WTC11 (cell line): ENCODE measurements around the gene ZNF561. TPM values are rescaled to one million over a fixed set of nuclear protein-coding genes. Genes with fewer than 3 reads are reported as not detected.

Experiments
- ATAC-seq: fragments of 200-7000 bp; cut with Tn5 transposase; 2 replicates; pipeline ENCODE4 v1.10.0; 2021; ENCODE audit warnings: mild to moderate bottlenecking, moderate library complexity
- CTCF ChIA-PET: fragments of 300-600 bp; sonication (Branson Sonifier 250); formaldehyde crosslinking; loops from one replicate; lab custom pipeline; 2021; ENCODE audit warnings: antibody characterized with exemption; lab: Charles Lee
- POLR2A ChIA-PET: fragments of 350-600 bp; sonication (Branson Sonifier 250); formaldehyde crosslinking; loops from one replicate; lab custom pipeline; 2021; ENCODE audit warnings: antibody characterized with exemption; lab: Charles Lee
- DNase-seq: peaks from one replicate; pipeline ENCODE4 v3.0.0; 2021; ENCODE audit warnings: low spot score
- H3K27ac Mint-ChIP-seq: 2 replicates; pipeline ENCODE4 v1.8.0; 2021; ENCODE audit warnings: mixed read lengths
- H3K27me3 Mint-ChIP-seq: 2 replicates; pipeline ENCODE4 v1.8.0; 2021; ENCODE audit warnings: low read depth, mild to moderate bottlenecking, moderate library complexity, mixed read lengths
- H3K36me3 Mint-ChIP-seq: 2 replicates; pipeline ENCODE4 v1.8.0; 2021; ENCODE audit warnings: mixed read lengths
- H3K4me1 Mint-ChIP-seq: 2 replicates; pipeline ENCODE4 v1.8.0; 2022; ENCODE audit warnings: mixed read lengths
- H3K4me3 Mint-ChIP-seq: 2 replicates; pipeline ENCODE4 v1.8.0; 2021; ENCODE audit warnings: mild to moderate bottlenecking, moderate library complexity, mixed read lengths
- H3K9me3 Mint-ChIP-seq: 2 replicates; pipeline ENCODE4 v1.8.0; 2021; ENCODE audit warnings: mixed read lengths
- ATF2 ChIP-seq: sonication (generic); formaldehyde crosslinking; IDR thresholded peaks from 2 replicates; pipeline ENCODE4 v1.8.1; 2022; ENCODE audit warnings: low read depth, missing genetic modification reagents, borderline replicate concordance
- CREB1 ChIP-seq: sonication (generic); formaldehyde crosslinking; IDR thresholded peaks from 2 replicates; pipeline ENCODE4 v1.8.0; 2023; ENCODE audit warnings: mild to moderate bottlenecking, missing genetic modification reagents
- CTCF ChIP-seq: fragments of 200-600 bp; IDR thresholded peaks from 2 replicates; pipeline ENCODE4 v1.8.0; 2022; ENCODE audit warnings: antibody characterized with exemption
- ESRRA ChIP-seq: sonication (generic); formaldehyde crosslinking; IDR thresholded peaks from 2 replicates; pipeline ENCODE4 v1.8.1; 2022; ENCODE audit warnings: mild to moderate bottlenecking, missing genetic modification reagents, borderline replicate concordance
- FOXJ3 ChIP-seq: sonication (generic); formaldehyde crosslinking; IDR thresholded peaks from 2 replicates; pipeline ENCODE4 v1.9.0; 2021; ENCODE audit warnings: missing genetic modification reagents, mild to moderate bottlenecking, borderline replicate concordance
- FOXP1 ChIP-seq: sonication (generic); formaldehyde crosslinking; IDR thresholded peaks from 2 replicates; pipeline ENCODE4 v1.8.0; 2022; ENCODE audit warnings: missing genetic modification reagents, mild to moderate bottlenecking, moderate library complexity, borderline replicate concordance
- GABPB1 ChIP-seq: sonication (generic); formaldehyde crosslinking; IDR thresholded peaks from 2 replicates; pipeline ENCODE4 v1.8.1; 2023; ENCODE audit warnings: mild to moderate bottlenecking, missing genetic modification reagents
- GTF2I ChIP-seq: fragments of 250-450 bp; sonication (Bioruptor Pico); conservative IDR thresholded peaks from 2 replicates; pipeline ENCODE4 v1.4.0; 2021; ENCODE audit warnings: mild to moderate bottlenecking
- NFATC4 ChIP-seq: fragments of 250-450 bp; sonication (Bioruptor Pico); IDR thresholded peaks from 2 replicates; pipeline ENCODE4 v1.9.0; 2021; ENCODE audit warnings: mild to moderate bottlenecking
- NFE2L1 ChIP-seq: sonication (generic); formaldehyde crosslinking; IDR thresholded peaks from 2 replicates; pipeline ENCODE4 v1.8.1; 2023; ENCODE audit warnings: missing genetic modification reagents
- SOX15 ChIP-seq: fragments of 250-450 bp; sonication (Bioruptor Pico); IDR thresholded peaks from 2 replicates; pipeline ENCODE4 v1.9.0; 2021; ENCODE audit warnings: mild to moderate bottlenecking
- SP1 ChIP-seq: sonication (generic); formaldehyde crosslinking; conservative IDR thresholded peaks from 2 replicates; pipeline ENCODE4 v1.8.1; 2022; ENCODE audit warnings: missing genetic modification reagents
- TEAD1 ChIP-seq: sonication (generic); formaldehyde crosslinking; IDR thresholded peaks from 2 replicates; pipeline ENCODE4 v1.8.0; 2022; ENCODE audit warnings: mild to moderate bottlenecking, missing genetic modification reagents
- TEAD4 ChIP-seq: sonication (generic); formaldehyde crosslinking; IDR thresholded peaks from 2 replicates; pipeline ENCODE4 v1.8.0; 2022; ENCODE audit warnings: mild to moderate bottlenecking, missing genetic modification reagents
- USF2 ChIP-seq: sonication (generic); formaldehyde crosslinking; IDR thresholded peaks from 2 replicates; pipeline ENCODE4 v1.8.1; 2023; ENCODE audit warnings: mild to moderate bottlenecking, missing genetic modification reagents, moderate library complexity
- ZBTB21 ChIP-seq: sonication (generic); formaldehyde crosslinking; IDR thresholded peaks from 2 replicates; pipeline ENCODE4 v1.8.1; 2023; ENCODE audit warnings: mild to moderate bottlenecking, missing genetic modification reagents, borderline replicate concordance
- ZNF121 ChIP-seq: sonication (generic); formaldehyde crosslinking; IDR thresholded peaks from 2 replicates; pipeline ENCODE4 v1.8.0; 2023; ENCODE audit warnings: missing genetic modification reagents
- ZNF317 ChIP-seq: sonication (generic); formaldehyde crosslinking; IDR thresholded peaks from 2 replicates; pipeline ENCODE4 v1.8.1; 2023; ENCODE audit warnings: low read depth, mild to moderate bottlenecking, moderate library complexity, missing genetic modification reagents, borderline replicate concordance
- total RNA-seq: library from RNA; stranded (reverse); gene quantifications from 3 replicates; pipeline ENCODE4 v1.2.3, GENCODE V29; 2021
- TF ChIP-seq, protein P1 (sequence below): fragments of 250-450 bp; sonication (Bioruptor Pico); IDR thresholded peaks from 2 replicates; pipeline ENCODE4 v2.1.2; 2022; ENCODE audit warnings: mild to moderate bottlenecking, moderate library complexity
- TF ChIP-seq, protein P2 (sequence below): sonication (generic); formaldehyde crosslinking; IDR thresholded peaks from 2 replicates; pipeline ENCODE4 v1.8.0; 2022; ENCODE audit warnings: mild to moderate bottlenecking, missing genetic modification reagents
- TF ChIP-seq, protein P3 (sequence below): sonication (generic); formaldehyde crosslinking; conservative IDR thresholded peaks from 2 replicates; pipeline ENCODE4 v1.8.1; 2023; ENCODE audit warnings: mild to moderate bottlenecking, low read depth, missing genetic modification reagents, moderate library complexity

ZNF561 gene
- total RNA-seq, 1 experiment from 2014 or later: 67.9 TPM

DNA sequence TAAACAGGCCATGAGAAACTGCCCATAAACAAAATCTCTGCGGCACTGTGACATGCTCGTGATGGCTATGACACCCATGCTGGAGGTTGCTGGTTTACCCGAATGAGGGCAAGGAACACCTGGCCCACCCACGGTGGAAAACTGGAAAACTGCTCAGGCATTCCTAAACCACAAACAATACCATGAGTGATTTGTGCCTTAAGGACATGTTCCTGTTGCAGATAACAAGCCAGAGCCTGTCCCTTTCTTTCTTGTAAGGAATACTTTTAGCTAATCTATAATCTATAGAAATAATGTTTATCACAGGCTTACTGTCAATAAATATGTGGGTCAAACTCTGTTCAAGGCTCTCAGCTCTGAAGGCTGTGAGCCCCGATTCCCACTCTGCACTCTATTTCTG is 12.1 kb downstream of the ZNF561 start (continued):
- TF ChIP-seq ZBTB21 (CRISPR knock-in tag): no peak
- no peak for TF ChIP-seq USF2 (CRISPR knock-in tag)
- no peak for TF ChIP-seq TEAD1

GRCh38 chr19:9597027-9597426 is 24.0 kb downstream of the ZNF561 start:
- ATAC-seq (no peak), DNase-seq (no peak)
- ChIA-PET CTCF (no interaction called here), POLR2A (no interaction called here)
- Mint-ChIP-seq H3K27me3 (peaks cover 36% of the 10 kb centered on the region), H3K27ac (no peak overlapping the region), H3K36me3 (peaks cover 12% of the 10 kb centered on the region), H3K4me1 (no peaks in the 10 kb centered on the region), H3K4me3 (no peak overlapping the region), H3K9me3 (peaks cover 33% of the 10 kb centered on the region)
- no peak for TF ChIP-seq ZNF121 (CRISPR knock-in tag)
- TF ChIP-seq SOX15: no peak
- no peak for TF ChIP-seq FOXP1 (CRISPR knock-in tag)
- no peak for TF ChIP-seq NFATC4
- no peak for TF ChIP-seq GABPB1 (CRISPR knock-in tag)
- no peak for TF ChIP-seq TEAD4 (CRISPR knock-in tag)
- TF ChIP-seq CREB1 (CRISPR knock-in tag): no peak
- TF ChIP-seq NFE2L1 (CRISPR knock-in tag): no peak
- TF ChIP-seq FOXJ3 (CRISPR knock-in tag): no peak
- no peak for TF ChIP-seq CTCF
- TF ChIP-seq ESRRA (CRISPR knock-in tag): no peak
- TF ChIP-seq, protein P1, sequence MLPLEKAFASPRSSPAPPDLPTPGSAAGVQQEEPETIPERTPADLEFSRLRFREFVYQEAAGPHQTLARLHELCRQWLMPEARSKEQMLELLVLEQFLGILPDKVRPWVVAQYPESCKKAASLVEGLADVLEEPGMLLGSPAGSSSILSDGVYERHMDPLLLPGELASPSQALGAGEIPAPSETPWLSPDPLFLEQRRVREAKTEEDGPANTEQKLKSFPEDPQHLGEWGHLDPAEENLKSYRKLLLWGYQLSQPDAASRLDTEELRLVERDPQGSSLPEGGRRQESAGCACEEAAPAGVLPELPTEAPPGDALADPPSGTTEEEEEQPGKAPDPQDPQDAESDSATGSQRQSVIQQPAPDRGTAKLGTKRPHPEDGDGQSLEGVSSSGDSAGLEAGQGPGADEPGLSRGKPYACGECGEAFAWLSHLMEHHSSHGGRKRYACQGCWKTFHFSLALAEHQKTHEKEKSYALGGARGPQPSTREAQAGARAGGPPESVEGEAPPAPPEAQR (CRISPR knock-in tag): no peak
- TF ChIP-seq, protein P2, sequence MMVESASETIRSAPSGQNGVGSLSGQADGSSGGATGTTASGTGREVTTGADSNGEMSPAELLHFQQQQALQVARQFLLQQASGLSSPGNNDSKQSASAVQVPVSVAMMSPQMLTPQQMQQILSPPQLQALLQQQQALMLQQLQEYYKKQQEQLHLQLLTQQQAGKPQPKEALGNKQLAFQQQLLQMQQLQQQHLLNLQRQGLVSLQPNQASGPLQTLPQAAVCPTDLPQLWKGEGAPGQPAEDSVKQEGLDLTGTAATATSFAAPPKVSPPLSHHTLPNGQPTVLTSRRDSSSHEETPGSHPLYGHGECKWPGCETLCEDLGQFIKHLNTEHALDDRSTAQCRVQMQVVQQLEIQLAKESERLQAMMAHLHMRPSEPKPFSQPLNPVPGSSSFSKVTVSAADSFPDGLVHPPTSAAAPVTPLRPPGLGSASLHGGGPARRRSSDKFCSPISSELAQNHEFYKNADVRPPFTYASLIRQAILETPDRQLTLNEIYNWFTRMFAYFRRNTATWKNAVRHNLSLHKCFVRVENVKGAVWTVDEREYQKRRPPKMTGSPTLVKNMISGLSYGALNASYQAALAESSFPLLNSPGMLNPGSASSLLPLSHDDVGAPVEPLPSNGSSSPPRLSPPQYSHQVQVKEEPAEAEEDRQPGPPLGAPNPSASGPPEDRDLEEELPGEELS (CRISPR knock-in tag): no peak
- TF ChIP-seq, protein P3, sequence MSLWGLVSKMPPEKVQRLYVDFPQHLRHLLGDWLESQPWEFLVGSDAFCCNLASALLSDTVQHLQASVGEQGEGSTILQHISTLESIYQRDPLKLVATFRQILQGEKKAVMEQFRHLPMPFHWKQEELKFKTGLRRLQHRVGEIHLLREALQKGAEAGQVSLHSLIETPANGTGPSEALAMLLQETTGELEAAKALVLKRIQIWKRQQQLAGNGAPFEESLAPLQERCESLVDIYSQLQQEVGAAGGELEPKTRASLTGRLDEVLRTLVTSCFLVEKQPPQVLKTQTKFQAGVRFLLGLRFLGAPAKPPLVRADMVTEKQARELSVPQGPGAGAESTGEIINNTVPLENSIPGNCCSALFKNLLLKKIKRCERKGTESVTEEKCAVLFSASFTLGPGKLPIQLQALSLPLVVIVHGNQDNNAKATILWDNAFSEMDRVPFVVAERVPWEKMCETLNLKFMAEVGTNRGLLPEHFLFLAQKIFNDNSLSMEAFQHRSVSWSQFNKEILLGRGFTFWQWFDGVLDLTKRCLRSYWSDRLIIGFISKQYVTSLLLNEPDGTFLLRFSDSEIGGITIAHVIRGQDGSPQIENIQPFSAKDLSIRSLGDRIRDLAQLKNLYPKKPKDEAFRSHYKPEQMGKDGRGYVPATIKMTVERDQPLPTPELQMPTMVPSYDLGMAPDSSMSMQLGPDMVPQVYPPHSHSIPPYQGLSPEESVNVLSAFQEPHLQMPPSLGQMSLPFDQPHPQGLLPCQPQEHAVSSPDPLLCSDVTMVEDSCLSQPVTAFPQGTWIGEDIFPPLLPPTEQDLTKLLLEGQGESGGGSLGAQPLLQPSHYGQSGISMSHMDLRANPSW (CRISPR knock-in tag): no peak
- no peak for TF ChIP-seq SP1 (CRISPR knock-in tag)
- TF ChIP-seq ATF2: no peak
- no peak for TF ChIP-seq GTF2I (CRISPR knock-in tag)
- no peak for TF ChIP-seq ZNF317 (CRISPR knock-in tag)
- TF ChIP-seq ZBTB21 (CRISPR knock-in tag): no peak
